Embryonic facial prominence (tissue), 1 donor: ENCODE results near the gene CLDND2.

Experiments
- DNase-seq: peaks from one replicate; pipeline ENCODE4 v3.0.0-alpha.2; 2016; ENCODE audit errors: extremely low spot score

Gene CLDND2

DNA sequence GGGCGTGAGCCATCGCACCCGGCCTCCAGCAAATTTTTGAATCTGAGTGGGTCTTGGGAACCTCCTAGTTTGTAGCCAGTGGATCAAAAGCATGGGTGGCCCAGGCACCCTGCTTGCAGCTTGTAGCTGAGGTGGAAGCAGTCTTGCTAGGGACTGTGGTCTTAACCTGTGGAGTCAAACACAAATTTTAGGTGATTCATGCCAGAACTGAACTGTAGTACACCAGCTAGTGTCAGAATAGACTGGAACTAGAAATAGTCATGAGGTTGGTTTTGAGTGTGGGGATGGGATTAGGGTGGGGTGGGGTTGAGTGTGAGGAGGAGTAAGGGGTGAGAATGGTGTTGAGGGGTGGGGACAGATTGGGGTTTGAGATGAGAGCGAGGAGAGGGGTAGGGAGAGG is 13.2 kb upstream of the CLDND2 start:
- DNase-seq, result no peak

DNA sequence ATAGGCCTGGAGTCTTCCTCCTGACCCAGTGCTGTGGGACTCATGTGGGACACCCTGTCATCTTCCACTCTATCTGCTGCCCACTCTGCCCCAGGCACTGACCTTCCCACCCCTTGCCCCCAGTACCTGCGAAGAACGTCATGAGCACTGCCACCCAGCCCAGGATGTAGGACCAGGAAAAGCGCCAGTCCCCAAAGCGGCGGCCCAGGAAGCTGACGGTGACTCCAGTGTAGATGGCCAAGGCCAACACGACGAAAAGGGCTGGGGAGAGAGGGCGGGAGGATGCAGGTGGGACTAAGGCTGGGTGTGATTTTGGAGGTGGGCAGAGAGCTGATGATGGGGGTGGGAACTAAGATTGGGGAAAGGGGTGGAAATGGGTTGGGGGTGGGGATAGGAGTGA is 11.6 kb upstream of the CLDND2 start:
- no peak for DNase-seq

DNA sequence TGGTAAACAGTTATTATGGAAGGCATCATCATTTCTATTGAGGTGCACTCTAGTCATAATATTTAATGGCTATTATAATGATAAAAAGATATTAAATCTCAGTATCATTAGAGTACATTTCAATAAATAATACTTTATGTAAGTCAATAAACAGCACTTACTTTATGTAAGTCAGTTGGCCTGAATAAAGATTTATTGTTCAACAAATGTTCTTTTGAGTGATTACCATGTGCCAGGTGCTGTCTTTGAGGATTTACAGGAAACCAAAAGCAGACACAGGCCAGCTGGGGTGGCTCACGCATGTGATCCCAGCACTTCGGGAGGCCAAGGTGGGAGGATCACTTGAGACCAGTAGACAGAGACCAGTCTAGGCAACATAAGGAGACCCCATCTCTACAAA is 8.6 kb upstream of the CLDND2 start:
- DNase-seq, result no peak

DNA sequence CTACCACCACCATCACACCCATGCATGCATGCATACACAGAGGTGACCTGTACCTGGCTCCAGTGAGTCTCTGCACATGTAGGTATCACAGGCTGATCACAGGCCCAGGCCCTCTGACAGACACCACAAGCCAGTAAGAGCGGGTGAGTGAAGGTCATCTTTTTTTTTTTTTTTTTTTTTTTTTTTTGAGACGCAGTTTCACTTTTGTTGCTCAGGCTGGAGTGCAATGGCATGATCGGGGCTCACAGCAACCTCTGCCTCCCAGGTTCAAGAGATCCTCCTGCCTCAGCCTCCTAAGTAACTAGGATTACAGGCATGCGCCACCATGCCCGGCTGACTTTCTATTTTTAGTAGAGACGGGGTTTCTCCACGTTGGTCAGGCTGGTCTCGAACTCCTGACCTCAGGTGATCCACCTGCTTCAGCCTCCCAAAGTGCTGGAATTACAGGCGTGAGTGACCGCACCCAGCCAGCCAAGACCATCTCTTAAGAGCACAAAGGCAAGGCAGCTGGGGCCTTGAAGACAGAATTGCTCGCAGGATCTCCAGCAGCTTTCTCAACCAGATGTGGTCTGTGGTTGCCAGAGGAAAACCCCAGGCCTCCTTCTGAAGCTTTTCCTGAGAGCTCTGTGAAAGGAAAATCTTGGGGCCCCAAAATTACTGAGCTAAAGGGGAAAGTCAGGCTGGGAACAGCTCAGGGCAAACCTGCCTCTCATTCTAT is 6.9 kb upstream of the CLDND2 start:
- no peak for DNase-seq

DNA sequence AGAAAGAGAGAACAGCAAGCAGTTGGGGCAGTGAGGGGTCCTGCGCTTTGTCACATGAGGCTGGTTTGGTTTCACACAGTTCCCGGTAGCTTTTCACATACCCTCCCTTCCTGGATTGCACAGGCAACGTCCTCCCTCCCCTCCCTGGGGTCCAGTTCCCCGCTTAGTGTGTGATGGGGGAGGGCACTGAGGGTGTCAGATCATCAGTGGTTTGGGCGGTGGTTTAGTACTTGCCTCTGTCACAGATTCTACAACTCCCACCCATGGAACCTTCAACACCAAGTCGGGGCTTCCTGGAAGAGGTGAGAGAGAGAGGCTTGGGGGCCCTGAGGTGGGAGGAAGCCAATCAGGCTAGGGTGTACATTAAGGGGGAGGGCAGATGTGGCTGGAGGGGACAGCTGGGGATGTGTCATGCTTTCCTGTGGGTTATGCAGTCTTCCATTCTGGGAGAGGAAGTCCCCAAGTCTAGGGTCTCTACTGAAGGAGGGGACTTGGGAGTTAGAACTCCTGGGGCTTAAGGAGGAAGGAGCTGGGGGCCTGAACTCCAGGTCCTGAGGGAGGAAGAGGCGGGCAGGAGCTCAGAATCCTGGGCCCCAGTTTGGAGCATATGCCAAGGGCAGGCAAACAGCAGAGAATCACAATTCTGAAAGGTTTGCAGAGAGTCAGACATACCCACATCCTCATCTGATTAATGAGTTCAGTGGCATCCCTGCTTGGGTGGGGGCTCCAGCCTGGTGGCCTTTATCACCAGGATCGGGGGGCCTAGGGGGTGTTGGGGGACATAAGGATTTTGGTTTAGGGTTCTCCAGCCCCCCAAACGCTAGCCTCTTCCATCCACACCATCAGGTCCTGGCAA is 4.1 kb upstream of the CLDND2 start, which contains the start of gene NKG7:
Gene NKG7 (minus strand): TSS at position 6 of the 856 bp plus-strand sequence. CDS start 119 bp downstream, outside the sequence.
- no peak for DNase-seq

DNA sequence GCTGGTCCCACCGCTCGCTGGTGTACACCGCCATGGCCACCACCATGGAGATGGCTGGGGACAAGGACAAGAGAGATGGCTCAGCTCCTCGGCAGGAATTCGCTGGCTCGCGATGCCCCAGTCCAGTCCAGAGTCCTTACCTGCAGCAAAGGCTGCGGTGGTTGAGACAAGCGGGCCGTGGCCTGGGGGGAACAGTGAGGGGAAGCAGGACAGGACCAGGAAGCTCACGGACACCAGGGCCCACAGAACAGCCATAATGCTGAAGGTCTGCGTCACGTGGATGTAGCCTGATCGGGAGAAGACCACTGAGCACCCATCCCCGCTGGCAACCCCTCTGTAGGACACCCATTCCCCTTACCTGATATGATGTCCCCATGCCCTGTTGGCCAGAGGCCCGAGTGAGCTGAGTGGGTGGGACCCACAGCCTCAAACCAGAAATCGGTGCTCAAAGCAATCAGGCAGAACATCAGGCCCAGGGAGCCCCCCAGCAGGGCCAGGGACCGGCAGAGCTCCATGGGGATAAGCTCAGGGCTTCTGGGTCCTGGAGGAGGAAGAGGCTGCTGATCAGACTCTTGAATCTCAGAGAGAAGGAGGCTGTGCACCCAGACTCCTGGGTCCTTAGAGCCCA is 3.3 kb upstream of the CLDND2 start:
- no peak for DNase-seq

DNA sequence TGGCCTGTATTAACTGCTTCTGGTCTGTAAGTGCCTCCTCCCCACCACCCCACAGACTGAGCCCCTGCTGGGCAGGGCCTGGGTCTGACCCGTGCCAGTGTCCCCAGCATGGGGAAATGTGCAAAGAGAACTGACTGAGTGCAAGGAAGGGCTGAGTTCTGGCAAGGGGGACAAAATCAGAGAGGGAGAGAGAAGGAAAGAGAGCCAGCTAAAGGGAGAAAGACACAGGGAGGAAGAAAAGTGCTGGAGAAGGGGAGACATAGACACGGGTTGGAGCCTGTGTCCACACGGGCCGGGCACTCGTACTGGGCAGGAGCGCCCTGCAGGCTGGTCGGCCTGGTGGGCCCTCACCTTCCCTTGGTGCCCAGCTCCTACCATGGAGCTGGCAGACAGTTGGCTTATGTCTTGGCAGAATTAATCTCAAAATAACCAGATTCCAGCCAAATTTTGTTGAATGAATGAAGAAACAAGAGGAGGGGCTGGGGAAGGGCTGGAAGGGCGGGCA is 2.4 kb upstream of the CLDND2 start:
- no peak for DNase-seq

DNA sequence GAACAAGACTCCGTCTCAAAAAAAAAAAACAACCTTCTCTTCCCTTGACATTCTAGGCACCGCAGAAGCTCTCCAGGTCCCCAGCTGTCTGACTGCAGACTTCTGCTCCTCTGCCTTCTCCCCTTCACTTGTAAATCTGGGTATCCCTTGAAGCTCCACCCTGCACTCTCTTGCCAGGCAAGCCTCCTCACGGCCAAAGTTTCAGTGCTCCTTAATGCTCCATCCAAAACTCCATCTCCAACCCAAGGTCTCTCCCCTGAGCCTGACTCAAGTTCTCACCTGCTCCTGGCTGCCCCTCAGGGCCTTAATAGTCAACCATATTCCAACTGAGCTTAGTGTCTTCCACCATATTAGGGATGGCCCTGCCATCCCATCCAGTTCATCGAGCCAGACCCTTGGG is 1.4 kb upstream of the CLDND2 start:
- DNase-seq, result no peak

DNA sequence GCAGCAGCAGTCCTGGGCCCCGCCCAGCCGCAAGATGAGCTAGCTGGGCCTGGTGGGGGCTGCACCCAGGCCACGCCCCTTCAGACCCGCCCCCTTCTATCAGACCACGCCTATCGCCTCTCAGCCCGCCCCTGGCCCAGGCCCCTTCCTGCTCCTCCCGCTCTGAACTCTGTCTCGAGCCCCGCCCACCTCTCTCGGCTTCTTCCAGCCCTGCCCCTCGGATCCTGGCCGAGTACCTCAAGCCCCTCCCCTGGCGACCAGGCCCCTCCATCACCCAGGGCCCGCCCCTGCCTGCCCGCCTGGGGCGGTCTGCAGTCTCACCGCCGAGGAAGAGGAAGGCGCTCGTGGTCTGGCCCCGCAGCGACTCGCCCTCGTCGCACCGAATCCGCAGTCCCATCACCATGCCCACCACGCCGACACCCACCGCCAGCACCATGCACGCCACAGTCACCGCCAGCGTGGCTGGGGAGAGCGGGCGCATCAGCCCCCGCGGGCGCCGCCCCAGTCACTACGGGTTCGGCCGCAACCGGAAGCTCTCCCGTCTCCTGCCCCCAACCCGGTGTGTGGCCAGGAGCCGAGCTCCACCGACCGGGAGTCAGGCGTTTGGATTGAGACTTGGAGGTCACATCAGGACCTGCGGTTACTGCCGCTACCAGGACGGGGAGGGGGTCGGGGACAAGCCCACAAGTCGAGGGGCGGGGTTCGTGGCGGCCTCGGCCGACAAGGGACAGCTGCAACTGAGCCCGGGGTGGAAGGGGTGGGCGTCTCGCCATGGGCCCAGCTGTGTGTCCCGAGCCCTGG is 1.0 kb downstream of the CLDND2 start:
- DNase-seq, result peak; percentile 97

DNA sequence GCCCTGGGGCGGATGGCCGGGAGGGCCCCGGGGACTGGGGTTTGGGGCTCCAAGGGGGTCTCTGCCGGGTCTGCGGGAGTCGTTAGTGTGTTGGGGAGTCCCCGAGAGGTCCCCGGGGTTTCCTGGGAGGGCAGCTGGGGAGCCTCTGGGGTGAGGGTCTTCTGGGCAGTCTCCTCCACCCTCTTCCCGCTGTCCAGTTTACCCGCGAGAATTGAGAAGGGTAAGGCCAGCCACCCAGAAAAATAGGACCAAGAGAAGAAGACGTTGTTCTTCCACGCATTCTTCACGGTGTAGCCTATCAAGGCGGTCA is 1.6 kb downstream of the CLDND2 start:
- DNase-seq, result no peak

DNA sequence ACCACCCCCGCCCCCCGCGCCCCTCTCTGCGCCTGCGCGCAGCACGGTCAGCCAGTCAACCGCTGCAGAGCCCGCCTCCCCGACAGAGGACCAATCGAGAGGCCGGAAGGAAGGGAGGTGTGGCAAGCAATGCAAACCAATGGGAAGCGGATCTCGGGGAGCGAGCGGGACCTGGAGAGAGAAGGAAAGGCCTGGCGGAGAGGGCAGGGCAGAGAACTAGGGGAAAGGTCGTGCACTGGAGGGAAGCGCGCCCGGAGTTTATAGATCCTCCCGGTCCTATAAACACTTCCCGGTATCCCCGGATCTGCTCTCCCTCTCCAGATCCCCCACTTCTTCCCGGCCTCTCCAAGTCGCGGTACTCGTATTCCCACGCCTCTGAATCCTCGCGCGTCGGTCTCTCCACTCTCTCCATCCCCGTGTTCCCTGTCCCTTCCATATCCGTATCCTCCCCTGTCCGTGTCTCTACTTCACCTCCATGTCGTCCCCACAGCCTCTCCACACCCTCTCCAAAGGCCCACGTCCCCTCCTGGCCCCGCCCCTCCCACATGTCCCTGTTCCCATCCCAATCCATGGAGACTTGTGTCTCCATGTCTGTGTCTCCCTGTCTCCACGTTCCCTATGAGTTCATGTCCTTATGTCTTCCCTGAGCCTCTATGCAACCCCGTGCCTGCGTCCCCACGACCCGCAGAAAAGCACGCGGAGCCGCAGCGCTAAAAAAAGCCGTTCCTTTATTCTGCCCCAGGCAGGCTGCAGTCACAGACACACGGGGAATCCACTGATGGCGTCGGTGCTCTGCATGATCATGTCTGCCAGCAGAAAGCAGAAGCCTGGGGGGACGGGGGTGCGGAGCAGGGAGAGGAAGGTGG is 2.2 kb downstream of the CLDND2 start:
- peak; percentile 95 for DNase-seq

DNA sequence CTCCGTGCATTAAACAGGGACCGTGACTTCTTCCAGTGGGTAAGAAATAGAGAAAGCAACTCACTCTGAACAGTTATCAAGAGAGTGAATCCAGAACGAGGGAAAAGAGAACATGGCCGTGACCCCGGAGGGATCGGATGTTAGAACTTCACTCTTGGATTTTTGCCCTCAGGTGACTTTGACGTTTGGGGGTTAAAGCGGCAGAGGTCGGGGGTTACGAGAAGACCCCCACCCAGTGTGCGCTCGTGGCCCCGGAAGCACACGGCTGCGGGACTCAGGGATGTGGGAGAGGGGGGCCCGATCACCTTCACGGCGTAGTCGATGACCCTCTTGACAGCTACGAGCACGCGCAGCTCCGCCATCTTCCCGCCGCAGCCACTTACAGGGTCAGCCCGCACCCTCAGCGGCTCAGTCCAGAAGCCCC is 2.8 kb downstream of the CLDND2 start, which contains the start of gene ETFB:
Gene ETFB (minus strand): TSS at position 424 of the 424 bp plus-strand sequence. CDS start 62 bp downstream, at position 362.
- no peak for DNase-seq

DNA sequence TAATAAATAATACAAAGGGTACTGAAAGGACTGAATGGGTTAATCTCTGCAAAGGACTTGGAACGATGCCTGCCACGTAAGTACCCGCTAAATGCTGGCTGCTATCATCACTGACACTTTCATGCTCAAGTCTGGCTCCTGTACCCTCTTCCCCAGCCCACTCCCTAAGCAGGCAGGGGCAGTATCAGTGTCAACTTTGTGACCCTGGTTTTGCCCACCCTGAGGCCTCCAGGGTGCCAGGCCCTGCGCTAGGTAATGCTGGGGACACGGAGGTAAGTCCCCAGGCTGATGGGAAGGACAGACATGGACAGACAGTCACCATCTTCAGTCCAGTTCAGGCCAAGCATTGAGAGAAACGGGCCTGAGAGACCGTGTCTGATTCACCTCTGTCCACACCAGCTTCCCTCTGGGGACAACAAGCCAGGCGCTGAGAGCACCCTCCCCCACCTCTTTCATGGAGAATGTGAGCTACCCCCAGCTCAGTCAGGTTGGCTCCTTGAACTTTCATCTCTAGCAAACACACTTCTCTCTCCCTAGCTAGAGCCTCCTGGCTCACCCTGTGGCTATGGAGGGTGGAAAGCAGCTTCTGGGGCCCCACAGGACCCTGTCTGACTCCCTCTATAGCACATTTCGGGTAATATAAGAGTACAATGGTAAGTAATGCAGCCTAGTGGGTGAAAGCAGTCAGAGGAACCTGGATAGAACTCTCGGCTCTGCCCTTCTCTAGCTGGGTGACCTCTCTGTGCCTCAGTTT is 3.4 kb downstream of the CLDND2 start:
- no peak for DNase-seq

DNA sequence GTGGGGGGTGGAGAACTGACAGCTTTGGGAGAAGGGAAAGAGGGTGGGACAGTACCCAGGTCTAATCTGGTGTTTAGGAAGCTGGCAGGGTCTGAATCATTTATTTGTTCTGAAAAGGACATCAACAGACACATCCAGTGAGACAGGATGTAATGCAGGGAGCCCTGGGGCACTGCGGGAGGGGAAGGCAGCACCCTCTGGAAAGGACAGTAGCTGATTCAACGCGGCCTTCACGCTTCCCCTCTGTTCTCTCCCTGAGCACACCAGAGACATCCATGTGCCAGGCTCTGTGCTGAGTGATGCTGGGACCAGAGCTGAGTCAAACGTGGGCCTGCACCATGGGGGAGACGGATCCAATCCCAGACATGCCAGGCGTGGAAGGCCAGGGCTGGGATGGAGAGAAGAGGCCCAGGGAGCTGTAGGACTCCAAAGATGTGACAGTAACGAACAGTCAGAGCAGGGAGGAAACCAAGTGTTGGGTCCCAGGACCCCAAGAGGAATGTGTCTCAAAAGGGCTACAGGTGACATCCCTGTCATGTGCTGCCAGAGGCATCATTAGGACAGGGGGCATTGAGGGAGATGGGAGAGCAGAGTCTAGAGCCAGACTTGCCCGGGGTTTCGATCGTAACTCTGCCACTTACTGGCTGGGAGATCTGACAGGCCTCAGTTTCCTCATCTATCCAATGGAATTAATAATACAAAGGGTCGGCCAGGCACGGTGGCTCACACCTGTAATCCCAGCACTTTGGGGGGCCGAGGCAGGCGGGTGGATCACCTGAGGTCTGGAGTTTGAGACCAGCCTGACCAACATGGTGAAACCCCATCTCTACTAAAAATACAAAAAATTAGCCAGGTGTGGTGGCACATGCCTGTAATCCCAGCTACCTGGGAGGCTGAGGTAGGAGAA is 4.3 kb downstream of the CLDND2 start:
- DNase-seq, result no peak

DNA sequence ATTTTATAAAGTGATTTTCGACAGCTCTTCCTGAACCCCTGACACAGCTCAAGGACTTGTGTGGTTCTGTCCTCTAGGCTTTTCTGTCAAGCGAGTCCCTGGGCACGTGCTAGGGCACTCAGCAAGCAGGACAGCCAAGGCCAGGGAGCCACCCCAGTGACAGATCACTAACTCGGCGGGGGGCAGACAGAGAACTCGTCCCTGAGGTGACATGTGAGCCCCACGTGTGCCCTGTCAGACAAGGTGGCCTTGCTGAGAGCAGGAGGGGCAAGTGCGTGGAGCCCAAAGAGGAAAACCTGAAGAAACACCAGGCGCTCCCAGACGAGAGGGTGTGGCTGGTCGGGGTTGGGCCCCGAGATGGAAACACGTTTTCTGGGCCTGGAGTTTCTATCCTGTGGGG is 7.6 kb downstream of the CLDND2 start:
- DNase-seq, result no peak

DNA sequence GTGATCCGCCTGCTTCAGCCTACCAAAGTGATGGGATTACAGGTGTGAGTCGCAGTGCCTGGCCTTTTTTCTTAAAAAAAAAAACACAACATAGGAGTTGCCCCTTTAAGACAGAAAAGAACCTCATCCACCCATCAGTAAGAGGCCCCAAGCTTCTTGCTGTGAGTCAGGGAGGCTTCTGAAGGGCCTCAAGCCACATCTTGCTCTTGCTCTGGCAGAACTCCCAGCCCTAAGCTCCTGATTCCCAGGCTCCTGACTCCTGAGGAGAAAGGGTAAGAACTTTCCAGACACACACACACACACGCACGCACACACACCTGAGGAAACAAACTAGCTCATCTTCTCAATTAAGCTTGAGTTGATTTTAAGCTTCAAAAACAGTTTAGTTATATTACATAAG is 9.5 kb downstream of the CLDND2 start:
- no peak for DNase-seq

DNA sequence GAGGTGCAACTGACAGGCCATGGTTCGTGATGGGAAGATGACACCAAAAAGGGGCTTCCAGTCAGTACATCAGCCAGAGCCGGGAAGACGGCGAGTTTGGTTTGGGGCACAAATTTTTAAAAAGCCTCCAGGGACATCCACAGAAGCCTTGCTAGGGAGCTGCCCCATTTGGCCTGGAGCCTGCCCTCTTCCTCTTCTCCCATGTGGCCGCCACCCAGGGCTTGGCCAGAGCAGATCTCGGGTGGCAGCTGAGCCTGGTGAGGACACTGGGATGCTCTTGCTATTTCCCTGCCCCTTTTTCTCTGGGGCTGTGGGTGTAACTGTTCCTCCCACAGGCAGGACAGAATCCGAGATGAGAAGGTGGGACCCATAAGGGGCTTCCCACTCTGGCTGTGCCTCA is 10.9 kb downstream of the CLDND2 start:
- no peak for DNase-seq

DNA sequence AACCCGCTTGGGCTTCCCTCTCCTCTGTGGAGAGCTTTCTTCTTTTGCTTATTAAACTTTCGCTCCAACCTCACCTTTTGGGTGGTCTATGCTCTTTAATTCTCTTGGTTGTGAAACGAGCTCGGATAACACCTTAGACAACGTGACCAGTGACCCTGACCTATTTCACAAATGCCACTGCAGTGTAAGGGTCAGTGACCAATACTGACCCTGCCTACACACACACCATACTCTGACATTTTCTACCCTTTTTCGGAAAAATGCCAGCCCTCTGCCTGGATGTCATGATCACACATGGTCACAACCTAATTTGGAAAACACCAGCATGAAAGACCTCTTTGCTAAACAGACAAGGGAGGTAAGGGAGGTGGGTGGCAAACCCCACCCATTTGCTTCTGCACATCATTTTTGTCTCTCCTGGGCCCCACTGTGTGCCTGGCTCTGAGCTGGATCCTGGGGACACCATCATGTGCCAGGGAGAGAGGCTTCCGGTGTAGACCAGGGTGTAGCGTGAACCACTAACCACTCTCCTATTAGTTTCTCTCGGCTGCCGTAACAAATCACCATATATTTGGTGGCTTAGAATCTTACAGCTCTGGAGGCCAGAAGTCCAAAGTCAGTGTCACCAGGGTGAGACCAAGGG is 12.5 kb downstream of the CLDND2 start:
- DNase-seq, result no peak
